ENCODE measurements around the gene CWF19L2.
"Not testable (repeated sequence)": the region's sequence is repeated elsewhere in the genome, so short reads cannot be mapped to it uniquely, and the experiment has no call there.

CWF19L2 gene

DNA sequence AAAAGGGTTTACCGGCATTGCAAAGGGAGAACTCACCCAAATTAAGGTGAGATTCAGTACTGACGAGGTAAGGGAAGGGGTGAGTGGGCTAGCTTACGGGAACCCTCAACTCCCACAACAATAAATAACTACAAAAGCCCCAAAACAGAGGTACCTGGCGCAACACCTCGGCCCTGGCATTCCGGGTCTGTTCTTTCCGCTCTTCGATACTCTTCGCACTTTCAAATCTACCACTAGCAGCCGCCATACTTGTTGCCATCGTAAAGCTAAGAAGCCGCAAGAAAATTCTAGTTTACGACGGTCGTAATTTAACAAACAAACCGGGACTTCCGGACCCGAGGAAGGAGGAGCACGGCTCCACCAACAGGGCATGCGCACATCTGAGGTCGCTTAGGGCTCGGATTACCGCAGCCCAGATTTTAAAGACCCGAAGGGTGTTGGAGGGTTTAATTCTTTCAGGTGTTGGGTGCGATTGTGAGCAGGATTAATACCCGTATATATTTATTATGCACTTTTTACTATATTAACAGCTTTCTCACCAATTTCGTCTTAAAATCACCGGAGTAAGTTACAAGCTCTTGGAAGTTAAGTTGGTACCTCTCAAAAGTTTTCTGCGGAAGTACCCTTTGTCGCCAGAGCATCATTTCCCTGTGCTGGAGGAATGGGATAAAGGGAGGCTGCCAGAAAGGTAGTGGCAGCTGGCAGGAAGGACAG, at the start of gene CWF19L2:
Gene CWF19L2 (minus strand): TSS at position 268 of the 714 bp plus-strand sequence. CDS start 9 bp downstream, at position 259.
- DNase-seq (ENCODE audit: low read depth, low spot score) = peak; percentile 75

DNA sequence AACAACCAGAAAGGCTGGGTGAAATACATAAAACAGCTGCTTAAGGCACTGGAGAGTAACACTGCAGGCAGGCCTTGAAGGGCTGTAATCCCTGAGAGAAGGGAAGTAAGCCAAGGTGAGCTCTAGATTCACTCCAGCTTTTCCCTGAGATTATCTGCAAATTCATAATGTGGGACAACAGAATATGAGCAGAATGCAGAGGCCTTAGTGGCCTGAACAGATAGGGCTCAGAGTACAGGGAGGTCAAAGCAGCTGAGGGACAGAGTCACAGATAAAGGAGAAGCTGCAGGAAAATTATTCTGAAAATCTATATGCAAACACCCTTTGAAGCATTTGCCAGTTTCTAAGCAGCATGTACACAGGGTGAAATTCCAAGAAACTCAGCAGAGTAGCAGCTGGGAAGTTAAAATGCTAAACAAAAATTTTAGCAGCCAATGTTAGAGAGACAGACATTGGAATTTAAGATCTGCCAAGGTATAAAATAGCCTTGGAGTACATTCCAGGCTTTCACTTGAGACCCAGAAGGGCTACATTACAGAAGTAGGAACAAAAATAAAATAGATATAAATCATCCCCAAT, 48.1 kb upstream of the CWF19L2 start:
- no peak for DNase-seq (ENCODE audit: low read depth, low spot score)

DNA sequence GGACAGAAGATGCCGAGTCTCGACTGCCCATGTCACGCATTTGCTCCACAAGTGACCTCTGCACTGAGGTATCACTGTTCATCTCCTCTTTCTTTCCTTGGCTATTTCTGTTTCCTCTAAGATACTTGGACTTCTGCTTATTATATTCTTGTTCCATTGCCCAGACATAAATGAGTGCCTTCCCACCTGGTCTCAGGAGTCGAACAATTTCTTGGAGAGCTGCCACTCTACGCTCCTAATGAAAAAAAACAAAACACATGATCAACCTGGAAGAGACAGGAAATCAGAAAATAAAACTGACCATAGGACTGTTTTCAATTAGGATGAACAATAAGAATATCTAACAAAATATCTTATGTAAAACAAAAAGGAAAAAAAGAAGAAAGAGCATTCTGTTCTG, 47.4 kb upstream of the CWF19L2 start:
- DNase-seq (ENCODE audit: low read depth, low spot score) = no peak

DNA sequence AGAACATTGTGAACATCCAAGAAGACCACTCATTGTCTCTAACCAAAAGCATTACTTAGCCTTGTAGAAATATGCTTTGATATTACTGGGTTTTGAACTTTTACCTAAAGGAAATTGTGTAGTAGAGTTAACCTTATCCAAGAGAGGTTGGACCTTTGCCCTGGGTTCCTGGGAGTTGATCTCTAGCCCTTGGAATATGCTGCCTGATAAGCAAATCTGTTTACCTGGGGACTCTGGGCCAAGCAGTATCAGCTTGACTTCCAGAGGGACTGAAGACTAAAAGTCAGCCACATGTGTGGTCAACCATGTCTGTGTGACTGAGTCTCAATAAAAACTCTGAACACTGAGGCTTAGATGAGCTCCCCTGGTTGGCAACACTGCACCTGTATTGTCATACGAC, 44.1 kb upstream of the CWF19L2 start:
- no peak for DNase-seq (ENCODE audit: low read depth, low spot score)

DNA sequence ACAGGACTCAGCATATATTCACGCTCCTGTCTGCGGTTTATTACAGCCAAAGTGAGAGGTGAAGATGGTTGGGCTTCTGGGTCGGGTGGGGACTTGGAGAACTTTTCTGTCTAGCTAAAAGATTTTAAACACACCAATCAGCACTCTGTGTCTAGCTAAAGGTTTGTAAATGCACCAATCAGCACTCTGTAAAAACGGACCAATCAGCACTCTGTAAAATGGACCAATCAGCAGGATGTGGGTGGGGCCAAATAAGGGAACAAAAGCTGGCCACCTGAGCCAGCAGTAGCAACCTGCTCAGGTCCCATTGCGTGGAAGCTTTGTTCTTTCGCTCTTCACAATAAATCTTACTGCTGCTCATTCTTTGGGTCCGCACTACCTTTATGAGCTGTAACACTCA, 39.7 kb upstream of the CWF19L2 start:
- not testable (repeated sequence) for DNase-seq (ENCODE audit: low read depth, low spot score)

DNA sequence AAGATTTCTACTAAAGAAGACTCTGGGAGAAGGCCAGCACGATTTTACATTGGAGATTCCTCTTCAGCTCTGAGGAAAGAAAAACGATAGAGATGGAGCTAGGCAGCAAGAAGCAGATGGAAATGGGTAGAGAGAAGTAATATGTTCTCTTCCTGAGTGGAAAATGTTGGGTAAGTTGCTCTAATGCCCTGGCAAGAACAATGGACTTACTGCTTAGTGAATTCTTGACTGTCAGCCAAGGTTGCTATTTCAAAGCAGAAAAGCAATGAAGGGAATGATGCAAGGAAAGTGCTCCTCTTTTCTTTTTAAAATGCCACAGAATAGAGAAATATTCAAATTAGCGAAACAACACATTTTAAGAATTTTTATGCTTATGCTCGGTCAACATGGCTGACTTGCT, 38.4 kb upstream of the CWF19L2 start:
- no peak for DNase-seq (ENCODE audit: low read depth, low spot score)

DNA sequence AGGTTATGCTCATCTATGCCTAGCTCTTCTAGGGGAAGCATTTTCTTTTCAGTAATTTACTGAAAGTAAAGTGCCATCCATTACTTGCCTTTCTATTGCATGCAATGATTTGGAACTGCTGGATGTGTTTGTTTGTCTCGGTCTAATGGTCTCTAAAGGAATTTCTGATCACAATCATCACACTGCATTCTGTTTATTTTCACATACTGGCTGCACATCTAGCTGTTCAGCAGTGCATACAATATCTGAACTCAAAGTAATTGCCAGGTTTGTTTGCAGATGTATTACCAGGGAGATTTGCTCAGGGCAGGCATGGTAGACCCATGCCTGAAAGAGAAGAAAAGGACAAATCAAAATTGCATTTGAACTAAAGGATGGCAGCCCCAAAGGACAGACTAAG, 36.4 kb upstream of the CWF19L2 start:
- no peak for DNase-seq (ENCODE audit: low read depth, low spot score)

DNA sequence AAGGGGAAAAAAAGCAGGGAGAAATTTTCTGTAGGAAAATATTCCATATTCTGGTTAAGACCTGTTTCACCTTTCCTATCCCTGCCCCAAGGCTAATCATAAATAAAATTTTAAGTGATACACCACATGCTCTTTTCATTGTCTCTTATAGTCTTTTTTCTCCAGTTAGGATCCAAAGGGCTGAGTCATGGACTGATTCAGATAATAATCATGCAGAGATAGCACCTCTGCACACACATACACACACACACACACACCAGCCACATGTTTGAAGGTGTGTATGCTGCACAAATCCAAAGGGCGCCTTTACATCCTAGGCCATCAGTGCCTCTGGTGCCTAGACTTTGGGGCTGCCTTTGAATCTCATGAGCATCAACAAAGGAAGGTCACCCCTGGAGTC, 35.5 kb upstream of the CWF19L2 start:
- no peak for DNase-seq (ENCODE audit: low read depth, low spot score)

DNA sequence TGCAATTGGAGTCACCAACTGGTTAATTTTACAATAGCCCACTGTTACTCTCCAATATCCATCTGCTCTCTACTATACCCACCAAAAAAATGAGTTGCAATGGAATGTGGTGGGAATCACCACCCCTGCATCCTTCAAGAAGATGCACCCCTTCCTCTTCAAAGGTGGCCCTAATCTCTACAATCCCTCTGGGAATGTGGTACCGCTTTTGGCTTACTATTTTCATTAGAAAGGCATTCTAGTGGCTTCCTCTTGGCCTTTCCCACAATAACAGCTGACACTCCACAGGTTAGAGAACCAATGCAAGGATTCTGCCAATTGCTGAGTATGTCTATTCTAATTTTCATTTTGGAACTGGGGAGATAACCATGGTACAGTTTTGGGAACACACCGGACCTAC, 33.2 kb upstream of the CWF19L2 start:
- no peak for DNase-seq (ENCODE audit: low read depth, low spot score)

DNA sequence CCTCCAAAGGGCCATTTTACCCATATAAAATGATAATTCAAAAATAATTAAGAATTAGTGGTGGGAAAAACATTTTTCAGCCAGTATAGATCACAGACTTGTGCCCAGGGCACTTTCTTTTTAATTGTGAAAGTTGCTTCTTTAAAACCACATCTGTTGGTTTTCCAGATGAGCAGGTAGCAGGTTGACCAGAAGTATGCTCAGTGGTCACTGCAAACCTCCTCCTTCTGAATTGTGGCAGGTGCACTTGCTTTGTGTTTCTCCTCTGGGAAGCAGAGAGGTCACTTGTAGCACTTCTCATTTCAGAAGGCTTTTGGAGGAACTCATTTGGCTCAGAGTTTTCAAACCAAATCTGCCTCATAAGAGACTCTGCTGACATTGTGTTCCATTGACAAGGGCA, 24.6 kb upstream of the CWF19L2 start:
- no peak for DNase-seq (ENCODE audit: low read depth, low spot score)

DNA sequence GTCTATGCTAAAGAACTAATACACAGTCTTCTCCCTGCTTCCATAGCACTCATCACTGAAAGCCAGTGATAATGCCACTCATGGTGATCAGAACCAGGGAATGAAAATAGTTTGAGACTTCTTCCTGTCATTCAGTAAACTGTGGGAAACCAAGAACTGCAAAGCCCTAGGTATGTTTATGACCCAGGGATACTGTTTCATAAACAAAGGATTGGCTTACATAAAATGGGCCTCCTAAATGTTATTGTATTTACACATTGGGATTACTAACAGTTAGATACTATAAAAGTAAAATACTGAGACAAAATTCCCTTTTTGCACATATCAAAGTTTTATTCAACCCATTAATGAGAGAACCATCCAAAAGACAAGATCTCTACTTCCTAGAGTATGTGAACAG, 21.3 kb upstream of the CWF19L2 start:
- no peak for DNase-seq (ENCODE audit: low read depth, low spot score)

DNA sequence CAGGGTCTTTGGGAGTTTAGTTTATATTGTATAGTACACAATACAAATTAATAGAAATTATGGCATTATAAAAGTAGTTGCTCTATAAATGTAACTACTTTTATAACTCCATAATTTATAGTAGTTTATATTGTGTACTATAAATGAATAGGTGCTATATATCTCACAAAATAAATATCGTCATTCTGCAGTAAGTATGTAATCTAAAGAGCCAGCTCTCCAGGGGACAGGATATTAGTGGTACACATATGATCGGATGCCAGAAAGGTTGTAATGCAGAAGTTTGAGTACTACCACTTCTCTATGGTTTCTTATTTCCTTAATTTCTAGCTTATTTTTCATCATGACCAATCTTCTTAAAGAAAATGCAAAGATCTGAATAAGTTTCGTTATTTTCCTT, 20.2 kb upstream of the CWF19L2 start:
- no peak for DNase-seq (ENCODE audit: low read depth, low spot score)

DNA sequence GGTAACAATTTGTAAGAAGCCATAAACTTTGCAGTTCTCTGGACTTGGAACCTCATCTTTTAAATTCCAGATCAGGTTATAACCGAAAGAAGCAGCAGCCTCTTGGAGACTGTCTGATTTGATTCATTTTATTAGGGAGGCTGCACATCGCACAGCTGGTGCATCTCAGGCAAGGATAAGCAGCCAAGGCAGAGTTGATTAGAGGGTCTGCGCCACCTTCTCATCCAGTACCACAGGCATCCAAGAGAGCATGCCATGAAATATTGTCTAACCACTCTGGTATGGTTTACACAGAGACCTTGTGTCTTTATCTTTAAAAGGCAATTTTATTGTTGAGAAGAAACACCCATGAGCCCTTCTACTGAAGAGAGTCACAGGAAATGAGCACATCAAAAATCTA, 16.2 kb upstream of the CWF19L2 start:
- no peak for DNase-seq (ENCODE audit: low read depth, low spot score)

DNA sequence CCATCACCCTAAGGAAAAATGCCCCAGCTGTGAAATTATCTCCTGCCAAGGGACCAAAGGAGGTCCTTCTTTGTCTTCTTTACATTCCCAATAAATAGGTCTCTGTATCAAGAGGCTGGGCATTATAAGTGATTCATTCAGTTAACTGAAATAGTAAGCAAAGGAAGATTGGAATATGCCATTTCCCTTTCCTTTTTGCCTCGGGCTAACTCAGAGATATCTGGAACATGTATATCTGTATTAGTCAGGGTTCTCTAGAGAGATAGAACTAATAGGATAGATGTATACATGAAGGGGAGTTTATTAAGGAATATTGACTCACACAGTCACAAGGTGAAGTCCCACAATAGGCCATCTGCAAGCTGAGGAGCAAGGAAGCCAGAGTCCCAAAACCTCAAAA, 15.3 kb upstream of the CWF19L2 start:
- DNase-seq (ENCODE audit: low read depth, low spot score) = no peak

DNA sequence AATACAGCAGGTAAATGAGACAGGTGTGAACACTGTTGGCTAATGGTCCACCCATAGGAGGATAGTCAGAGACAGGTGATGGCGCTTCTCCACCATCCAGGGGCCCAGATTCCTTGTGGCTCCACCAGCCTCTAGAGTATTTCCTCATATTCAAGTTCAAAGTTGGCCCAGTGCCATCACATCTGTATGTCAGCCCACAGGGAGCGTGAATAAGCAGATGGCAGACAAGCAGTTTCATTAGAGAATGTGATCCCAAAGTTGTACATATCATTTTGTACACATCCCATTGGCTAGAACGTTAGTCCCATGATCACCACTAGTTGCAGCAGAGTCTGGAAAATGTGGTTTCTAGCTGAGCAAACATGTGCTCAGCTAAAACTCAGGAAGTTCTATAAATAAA, 11.0 kb upstream of the CWF19L2 start:
- DNase-seq (ENCODE audit: low read depth, low spot score) = no peak

DNA sequence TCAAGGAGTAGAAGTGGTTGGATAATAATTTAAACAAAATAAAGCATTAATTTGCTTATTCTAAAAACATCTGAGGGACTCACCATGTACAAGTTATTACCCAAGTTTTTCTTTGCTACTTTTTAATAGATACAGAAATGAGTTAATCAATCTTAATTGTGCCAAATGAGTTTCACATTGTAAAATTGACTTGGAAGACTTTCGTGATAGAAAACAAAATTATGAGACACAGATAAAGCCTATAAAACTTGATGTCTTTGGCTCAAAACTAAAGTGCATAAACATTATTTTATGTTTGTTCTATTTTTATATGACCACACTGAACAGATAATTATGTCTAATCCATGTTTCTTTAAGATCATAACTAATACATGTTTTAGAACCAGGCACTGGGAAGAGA, 10.1 kb upstream of the CWF19L2 start:
- no peak for DNase-seq (ENCODE audit: low read depth, low spot score)

DNA sequence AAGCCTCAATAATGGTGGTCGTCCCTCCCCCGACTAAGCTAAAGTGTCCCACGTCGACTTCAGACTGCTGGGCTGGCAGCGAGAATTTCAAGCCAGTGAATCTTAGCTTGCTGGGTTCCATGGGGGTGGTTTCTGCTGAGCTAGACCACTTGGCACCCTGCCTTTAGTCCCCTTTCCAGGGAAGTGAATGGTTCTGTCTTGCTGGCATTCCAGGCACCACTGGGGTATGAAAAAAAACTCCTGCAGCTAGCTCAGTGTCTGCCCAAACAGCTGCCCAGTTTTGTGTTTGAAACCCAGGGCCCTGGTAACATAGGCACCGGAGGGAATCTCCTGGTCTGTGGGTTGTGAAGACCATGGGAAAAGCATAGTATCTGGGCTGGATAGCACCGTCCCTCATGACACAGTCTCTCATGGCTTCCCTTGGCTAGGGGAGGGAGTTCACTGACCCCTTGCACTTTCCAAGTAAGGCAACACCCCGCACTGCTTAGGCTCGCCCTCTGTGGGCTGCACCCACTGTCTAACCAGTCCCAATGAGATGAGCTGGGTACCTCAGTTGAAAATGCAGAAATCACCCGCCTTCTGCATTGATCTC, 8.7 kb upstream of the CWF19L2 start:
- not testable (repeated sequence) for DNase-seq (ENCODE audit: low read depth, low spot score)

DNA sequence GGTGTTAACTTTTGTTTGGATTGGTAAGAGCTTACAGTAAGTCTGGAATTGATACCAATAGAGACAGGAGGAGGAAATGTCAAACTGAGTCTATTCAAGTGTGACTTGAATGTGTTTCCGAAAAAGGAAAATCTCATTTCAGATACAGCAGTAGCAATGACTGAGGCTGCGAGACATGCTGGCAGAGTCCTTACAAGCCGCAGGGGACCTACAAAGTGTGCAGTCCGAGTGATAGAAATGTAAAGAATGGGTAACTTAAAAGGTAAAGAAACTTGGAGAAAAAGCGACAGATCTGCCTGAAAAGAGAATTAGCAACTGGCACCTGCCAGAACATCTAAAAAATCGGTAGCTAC, 444 bp downstream of the CWF19L2 start:
- no peak for DNase-seq (ENCODE audit: low read depth, low spot score)

DNA sequence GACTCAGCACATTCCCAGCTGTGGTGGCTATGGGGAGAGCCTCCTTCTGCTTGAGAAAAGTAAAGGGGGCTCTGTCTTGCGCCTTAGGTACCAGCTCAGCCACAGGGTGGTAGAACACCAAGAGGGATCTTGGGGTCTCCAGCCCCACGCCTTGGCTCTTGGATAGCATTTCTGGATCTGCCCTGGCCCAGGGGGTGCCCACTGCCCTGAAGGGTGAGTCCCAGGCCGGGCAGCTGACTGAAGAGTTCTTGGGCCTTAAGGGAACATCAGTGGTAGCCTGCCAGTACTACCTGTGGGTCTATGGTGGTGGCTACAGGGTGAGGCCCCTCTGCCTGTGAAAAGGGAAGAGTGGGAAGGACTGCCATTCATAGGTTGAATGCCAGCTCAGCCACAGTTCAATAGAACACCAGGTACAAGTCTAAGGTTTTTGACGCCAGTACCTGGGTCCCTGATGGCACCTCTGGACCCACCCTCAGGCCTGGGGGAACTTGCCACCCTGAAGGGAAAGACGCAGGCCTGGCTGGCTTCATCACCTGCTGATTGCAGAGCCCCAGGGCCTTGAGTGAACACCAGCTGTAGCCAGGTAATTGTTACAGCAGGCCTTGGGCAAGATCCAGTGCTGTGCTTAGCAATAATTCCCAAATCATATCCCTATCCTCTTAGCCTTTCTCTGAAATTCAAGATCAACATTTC, 3.9 kb downstream of the CWF19L2 start:
- DNase-seq (ENCODE audit: low read depth, low spot score) = no peak

DNA sequence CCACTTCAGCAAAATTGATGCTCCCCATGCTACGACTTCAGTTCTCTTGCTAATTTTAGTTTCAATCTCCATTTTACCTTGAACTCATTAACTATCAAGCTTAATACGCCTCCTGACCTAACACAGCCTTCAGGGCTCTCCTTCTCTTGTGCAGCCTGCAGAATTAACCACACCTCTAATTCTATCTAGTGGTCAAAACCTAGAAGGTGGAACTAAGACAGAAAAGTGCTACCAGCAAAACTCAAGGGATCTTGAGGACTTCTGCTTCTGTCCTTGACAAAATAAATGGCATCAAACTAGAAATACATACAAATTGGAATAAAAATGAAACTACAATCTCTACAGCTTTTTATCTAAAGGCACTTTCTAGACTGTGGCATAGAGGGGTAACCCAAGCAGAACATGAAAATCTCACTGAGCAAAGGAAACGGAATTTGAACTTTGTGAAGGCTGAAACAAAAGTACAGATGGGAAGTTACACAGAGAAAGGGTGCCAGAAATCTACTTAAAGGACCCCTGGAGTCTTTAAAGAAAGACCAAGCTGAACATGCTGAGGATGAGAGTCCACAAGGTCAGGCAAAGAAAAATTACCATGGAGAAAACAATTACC, 10.7 kb downstream of the CWF19L2 start:
- no peak for DNase-seq (ENCODE audit: low read depth, low spot score)

DNA sequence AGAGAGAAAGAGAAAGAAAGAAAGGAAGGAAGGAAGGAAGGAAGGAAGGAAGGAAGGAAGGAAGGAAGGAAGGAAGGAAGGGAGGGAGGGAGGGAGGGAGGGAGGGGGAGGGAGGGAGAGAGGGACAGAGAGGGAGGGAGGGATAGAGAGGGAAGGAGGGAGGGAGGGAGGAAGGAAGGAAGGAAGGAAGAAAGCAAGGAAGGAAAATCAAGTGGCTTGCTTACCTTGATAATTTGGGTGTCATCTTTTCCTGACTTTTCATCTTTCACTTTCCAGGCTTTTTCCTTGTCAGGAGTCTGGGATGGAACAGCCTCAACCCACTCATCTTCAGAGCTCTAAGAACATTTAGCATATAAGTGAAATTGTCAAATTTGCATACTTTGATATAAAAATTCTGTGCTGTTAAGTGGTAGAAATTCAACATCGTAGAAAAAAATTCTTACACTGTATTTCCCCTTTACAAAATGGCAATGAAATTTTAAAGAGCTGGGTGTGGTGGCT, 14.9 kb downstream of the CWF19L2 start:
- DNase-seq (ENCODE audit: low read depth, low spot score) = no peak

DNA sequence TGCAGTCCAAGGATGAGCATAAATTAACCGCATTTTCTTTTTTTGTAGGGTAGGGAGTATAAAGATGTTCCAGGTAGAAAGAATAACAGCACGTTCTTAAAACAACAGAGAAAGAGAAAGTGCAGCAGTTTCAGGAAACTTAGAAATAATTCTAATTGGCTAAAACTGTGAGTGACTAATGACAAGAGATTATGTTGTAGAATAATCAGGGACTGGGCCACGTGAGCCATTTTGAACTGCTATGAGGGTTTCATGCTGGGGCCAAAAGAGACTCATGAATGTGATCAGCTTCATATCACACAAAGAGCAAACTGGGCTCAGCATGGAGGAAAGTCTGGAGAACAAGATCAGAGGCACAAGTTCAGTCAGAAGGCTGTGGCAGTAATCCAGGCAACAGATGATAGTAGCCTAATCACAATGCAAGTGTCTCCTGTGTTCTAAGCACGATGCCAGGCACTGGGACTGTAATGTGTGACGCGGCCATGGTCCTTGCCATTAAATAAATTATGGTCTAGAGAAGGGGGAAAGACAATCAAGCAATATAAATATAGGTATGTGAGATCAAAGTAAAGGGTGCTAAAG, 17.9 kb downstream of the CWF19L2 start:
- DNase-seq (ENCODE audit: low read depth, low spot score) = no peak

All from brain pericyte (primary cell).